NCI-H510A treated with DMSO at 0.1 percent for 48 hours (cell line): ENCODE data around the gene GPR37L1.

ENCODE experiments used
- DNase-seq: peaks from one replicate; lab custom pipeline; 2025; lab: John Stamatoyannopoulos, UW

The GPR37L1 gene

GRCh38 chr1:202122639-202123335 lies at the start of gene GPR37L1:
TSS of gene GPR37L1 (plus strand) at chr1:202122917. CDS start at chr1:202122964, 47 bp downstream.
- DNase-seq, result peak; percentile 42

GRCh38 chr1:202073206-202073605 lies 49.5 kb upstream of the GPR37L1 start:
- peak; percentile 59 for DNase-seq

GRCh38 chr1:202074985-202075384 lies 47.7 kb upstream of the GPR37L1 start:
- no peak for DNase-seq

- DNase-seq, result peak; percentile 31
These were observed 47.3 kb upstream of the GPR37L1 start for GRCh38 chr1:202075389-202075788.

GRCh38 chr1:202076050-202076511 lies 46.6 kb upstream of the GPR37L1 start:
- DNase-seq, result peak; percentile 82

GRCh38 chr1:202078241-202078640 lies 44.5 kb upstream of the GPR37L1 start:
- DNase-seq, result no peak

- DNase-seq, result no peak
These were observed 40.7 kb upstream of the GPR37L1 start for GRCh38 chr1:202081992-202082391.

- peak; percentile 73 for DNase-seq
These were observed 37.7 kb upstream of the GPR37L1 start for GRCh38 chr1:202084791-202085681.

- DNase-seq, result peak; percentile 84
These were observed 36.9 kb upstream of the GPR37L1 start for GRCh38 chr1:202085682-202086373.

GRCh38 chr1:202086579-202087350 lies 36.0 kb upstream of the GPR37L1 start:
- peak; percentile 68 for DNase-seq

GRCh38 chr1:202088206-202088605 lies 34.5 kb upstream of the GPR37L1 start:
- DNase-seq, result no peak

- no peak for DNase-seq
These were observed 31.7 kb upstream of the GPR37L1 start for GRCh38 chr1:202090994-202091393.

GRCh38 chr1:202093858-202094257 lies 28.9 kb upstream of the GPR37L1 start:
- no peak for DNase-seq

- DNase-seq, result no peak
These were observed 21.5 kb upstream of the GPR37L1 start for GRCh38 chr1:202101184-202101583.

- DNase-seq, result no peak
These were observed 18.6 kb upstream of the GPR37L1 start for GRCh38 chr1:202104073-202104472.

GRCh38 chr1:202105571-202106339 lies 17.0 kb upstream of the GPR37L1 start:
- peak; percentile 92 for DNase-seq

- peak; percentile 92 for DNase-seq
These were observed 16.1 kb upstream of the GPR37L1 start for GRCh38 chr1:202106340-202107254.

GRCh38 chr1:202107321-202107761 lies 15.4 kb upstream of the GPR37L1 start:
- peak; percentile 83 for DNase-seq
